GM18499 (cell line): Measurements from ENCODE around the gene LGR4.
A peak's percentile ranks its signal among the peaks of the same experiment; 100 is the strongest.
"Not testable (repeated sequence)": the region's sequence is repeated elsewhere in the genome, so short reads cannot be mapped to it uniquely, and the experiment has no call there.

Experiments
- ATAC-seq: cut with Tn5 transposase; IDR thresholded peaks from one replicate; pipeline ENCODE4 v1.9.1; 2021; ENCODE audit warnings: moderate number of reproducible peaks; ENCODE audit not compliant: insufficient read depth, unreplicated experiment

The LGR4 gene

GRCh38 chr11:27356624-27357222, 115.9 kb downstream of the LGR4 start:
- no peak for ATAC-seq

DNA sequence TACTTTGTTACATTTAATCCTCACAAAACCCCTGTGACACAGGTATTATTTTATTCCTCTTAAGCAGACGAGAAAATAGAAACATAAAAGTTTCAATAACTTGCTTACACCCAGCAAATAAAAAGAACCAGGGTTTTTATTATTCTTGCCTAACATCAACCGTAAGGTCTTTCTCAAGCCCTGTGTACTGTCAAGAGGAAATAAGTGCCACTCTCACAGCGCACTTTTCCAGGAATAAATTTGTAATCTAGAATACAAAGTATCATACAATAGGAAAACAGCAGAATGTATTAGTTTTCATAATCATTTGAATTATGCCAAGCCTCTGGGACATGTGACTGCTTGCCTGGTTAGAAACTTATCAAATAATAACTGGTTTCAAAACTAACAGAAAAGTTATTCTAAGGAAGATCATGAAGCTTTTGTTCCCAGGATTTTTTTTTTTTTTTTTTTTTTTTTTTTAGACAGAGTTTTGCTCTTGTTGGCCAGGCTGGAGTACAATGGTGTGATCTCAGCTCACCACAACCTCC, 117.0 kb downstream of the LGR4 start:
- no peak for ATAC-seq

GRCh38 chr11:27354359-27354965, 118.1 kb downstream of the LGR4 start:
- ATAC-seq, result no peak

DNA sequence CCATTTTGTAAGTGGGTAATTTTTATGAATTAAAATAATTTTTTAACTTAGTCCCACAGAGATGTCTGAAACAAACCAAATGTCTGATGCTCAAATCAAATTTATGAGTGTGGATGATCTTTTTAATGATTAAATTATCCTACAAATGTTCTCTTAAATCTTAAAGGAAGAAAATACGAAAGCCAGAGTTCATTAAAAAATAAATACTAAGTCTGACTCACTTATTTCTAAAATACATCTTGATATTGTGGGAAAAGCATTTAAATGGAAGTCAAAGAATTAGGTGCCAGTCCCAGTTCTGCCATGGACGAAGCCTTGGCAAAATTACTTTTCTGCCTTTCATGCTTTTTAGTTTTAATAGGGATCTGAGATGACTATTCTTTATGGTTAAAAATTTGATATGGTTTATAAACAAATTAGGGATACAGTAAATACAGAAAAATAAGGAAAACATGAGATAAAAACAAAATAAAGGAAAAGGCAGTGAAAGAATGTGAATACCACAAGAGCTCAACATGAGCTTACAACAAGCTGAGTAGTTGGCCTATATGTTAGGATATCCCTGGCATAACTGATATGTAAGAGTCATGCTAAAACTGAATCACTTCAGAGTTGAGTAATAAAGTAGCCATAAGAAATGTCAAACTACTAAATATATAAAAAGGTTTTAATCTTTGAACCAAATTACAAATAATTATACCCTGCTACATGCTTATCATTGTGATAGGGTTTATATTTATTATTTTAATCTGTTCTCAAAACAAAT, 118.8 kb downstream of the LGR4 start:
- ATAC-seq, result no peak

GRCh38 chr11:27352781-27353180, 119.8 kb downstream of the LGR4 start:
- no peak for ATAC-seq

DNA sequence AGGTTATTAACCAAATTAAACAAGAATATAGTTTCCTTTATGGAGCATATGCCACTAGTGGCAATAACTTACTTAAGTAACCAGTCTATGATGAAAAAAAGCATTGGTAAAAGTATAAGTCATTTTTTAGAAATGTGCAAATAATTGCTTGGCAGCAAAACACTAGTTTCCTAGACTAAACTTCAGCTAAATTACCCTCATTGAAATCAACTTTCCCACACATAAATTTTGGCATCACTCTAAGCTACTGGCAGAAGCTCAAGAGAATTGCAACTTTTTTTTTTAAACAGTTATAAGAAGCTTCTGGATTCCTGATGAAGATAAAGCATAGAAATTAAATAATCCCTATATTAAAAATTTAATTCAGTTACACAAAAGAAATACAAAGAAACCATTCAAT, 122.1 kb downstream of the LGR4 start:
- ATAC-seq, result no peak

DNA sequence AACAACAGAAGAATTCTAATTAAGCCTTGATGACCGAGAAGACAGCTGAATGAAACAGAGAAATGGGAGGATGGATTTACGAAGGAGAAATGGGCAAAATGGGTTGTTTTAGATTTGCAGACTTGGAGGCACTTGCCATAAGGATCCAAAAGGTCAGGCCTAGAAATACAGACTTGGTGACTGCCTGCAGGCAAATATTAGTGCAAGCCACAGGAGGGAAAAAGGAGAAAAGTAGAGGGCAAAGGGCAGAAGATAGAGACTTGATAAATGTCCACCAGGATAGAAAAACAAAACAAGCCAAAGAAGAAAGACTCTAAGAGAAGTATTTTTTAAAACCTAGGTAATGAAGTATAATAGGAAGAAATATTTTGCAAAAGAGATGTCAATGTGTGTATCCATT, 122.7 kb downstream of the LGR4 start:
- no peak for ATAC-seq

DNA sequence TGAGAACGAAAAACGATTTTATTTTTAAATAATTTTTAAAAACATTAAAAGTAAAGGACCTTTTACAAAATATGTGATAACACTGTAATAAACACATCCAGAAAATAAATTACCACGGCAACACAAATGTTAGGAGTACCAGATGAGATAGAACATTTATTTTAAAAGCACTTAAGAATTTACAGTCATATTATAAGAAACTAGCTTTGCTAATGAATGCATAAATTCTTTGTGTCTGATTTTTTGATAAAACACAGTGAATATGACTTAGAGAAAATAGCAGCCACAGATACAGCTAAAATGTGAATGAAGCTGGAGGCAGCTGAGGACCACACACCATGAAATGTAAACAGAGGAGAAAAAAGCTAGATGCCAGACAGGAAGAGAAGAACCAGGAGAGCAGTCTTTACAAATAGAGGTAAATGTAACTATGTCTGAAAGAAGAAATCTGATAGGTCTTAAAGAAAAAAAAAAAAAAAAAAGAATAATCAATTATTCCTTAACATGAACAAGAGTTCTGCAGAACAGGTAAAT, 124.2 kb downstream of the LGR4 start:
- ATAC-seq, result no peak

GRCh38 chr11:27347359-27348339, 124.9 kb downstream of the LGR4 start:
- no peak for ATAC-seq

- ATAC-seq, result no peak
These were observed 132.6 kb downstream of the LGR4 start for GRCh38 chr11:27339941-27340340.

- not testable (repeated sequence) for ATAC-seq
These were observed 137.8 kb downstream of the LGR4 start for GRCh38 chr11:27334764-27335163.

DNA sequence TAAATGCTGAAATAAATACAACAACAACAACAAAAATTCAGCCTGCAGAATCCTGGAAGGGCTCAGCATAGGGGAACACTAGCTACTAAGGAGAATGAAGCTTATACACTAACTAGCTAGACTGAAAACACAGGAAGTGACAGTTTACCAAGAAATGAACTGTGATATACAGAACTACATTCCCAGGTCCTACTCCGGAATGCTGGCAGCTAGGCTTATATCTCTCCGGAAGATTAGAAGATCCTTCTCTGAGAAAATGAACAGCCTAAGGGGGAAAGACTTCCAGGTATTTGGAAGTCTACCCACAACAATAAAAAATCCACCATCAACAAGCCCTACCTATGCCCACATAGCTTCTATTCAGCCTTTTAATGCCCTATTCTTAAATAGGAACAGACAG, 140.6 kb downstream of the LGR4 start:
- no peak for ATAC-seq

- no peak for ATAC-seq
These were observed 141.8 kb downstream of the LGR4 start for GRCh38 chr11:27330633-27331270.

- peak; percentile 62 for ATAC-seq
These were observed 142.5 kb downstream of the LGR4 start for GRCh38 chr11:27329867-27330632.

GRCh38 chr11:27328614-27329013, 144.0 kb downstream of the LGR4 start:
- ATAC-seq, result no peak

- ATAC-seq, result not testable (repeated sequence)
These were observed 145.5 kb downstream of the LGR4 start for GRCh38 chr11:27327064-27327463.

- not testable (repeated sequence) for ATAC-seq
These were observed 150.4 kb downstream of the LGR4 start for GRCh38 chr11:27322196-27322595.

DNA sequence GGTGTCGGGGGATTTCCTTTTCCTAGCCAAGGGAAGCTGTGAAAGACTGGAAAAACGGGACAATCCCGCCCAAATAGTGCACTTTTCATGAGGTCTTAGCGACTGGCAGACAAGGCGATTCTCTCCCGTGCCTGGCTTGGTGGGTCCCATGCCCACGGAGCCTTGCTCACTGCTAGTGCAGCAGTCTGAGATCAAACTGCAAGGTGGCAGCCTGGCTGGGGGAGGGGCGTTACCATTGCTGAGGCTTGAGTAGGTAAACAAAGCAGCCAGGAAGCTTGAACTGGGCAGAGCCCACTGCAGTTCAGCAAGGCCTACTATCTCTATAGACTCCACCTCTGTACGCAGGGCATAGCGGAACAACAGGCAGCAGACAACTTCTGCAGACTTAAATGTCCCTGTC, 151.2 kb downstream of the LGR4 start:
- not testable (repeated sequence) for ATAC-seq

- peak; percentile 100 for ATAC-seq
These were observed 153.5 kb downstream of the LGR4 start for GRCh38 chr11:27319072-27319471.
